Measurements from ENCODE around the gene MYF6. TPM values are rescaled to one million over a fixed set of nuclear protein-coding genes. Genes with fewer than 3 reads are reported as not detected.

Gene MYF6
- total RNA-seq, 2 experiments from 2014 or later: not detected

DNA sequence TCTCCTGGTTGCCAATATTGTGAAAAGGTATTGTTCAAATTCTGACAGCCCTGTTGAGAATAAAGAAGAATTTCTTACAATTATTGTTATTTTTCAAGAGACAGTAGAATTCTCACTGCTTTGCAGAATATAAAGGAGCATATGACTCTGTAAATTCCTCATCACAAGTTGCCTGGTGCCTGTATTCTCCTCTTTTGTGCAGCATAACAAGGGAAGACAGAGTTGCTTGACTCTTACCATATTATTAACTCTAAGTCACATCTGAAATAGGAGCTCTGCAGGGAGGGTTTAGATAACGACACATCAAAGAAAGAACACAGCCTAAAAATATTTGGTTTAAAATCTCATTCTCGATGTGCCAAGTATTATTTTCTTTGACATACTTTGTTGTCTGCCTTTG, 40.4 kb downstream of the MYF6 start:
- Histone ChIP-seq H3K9me3 (ENCODE audit: control insufficient read depth in 1 of 2, insufficient read depth in 1 of 2, low read length in 2 of 2) (peaks cover 0 to 3% of the 10 kb centered on the region in 2 experiments), H3K4me3 (ENCODE audit: low read length) (no peak overlapping the region), H3K36me3 (ENCODE audit: insufficient read depth, low read length) (no peaks in the 10 kb centered on the region), H3K27me3 (ENCODE audit: control insufficient read depth in 1 of 2, insufficient read depth in 2 of 2, low read length in 2 of 2) (no peaks in the 10 kb centered on the region), H3K27ac (ENCODE audit: low read depth in 1 of 2, low read length in 2 of 2) (no peak overlapping the region), H3K4me1 (ENCODE audit: insufficient read depth, low read length) (no peaks in the 10 kb centered on the region)
- no peaks in the 10 kb centered on the region for H3K4me1 Mint-ChIP-seq (ENCODE audit: low read depth)
- ChIA-PET CTCF (no interaction called here), POLR2A (no interaction called here)
- peaks cover 2% of the 10 kb centered on the region for H3K9me3 Mint-ChIP-seq
- intact Hi-C loops (cut with DNase I, micrococcal nuclease): no loop called here
- H3K36me3 Mint-ChIP-seq (ENCODE audit: low read depth): no peaks in the 10 kb centered on the region
- no peak for DNase-seq
- TF ChIP-seq, protein P1, sequence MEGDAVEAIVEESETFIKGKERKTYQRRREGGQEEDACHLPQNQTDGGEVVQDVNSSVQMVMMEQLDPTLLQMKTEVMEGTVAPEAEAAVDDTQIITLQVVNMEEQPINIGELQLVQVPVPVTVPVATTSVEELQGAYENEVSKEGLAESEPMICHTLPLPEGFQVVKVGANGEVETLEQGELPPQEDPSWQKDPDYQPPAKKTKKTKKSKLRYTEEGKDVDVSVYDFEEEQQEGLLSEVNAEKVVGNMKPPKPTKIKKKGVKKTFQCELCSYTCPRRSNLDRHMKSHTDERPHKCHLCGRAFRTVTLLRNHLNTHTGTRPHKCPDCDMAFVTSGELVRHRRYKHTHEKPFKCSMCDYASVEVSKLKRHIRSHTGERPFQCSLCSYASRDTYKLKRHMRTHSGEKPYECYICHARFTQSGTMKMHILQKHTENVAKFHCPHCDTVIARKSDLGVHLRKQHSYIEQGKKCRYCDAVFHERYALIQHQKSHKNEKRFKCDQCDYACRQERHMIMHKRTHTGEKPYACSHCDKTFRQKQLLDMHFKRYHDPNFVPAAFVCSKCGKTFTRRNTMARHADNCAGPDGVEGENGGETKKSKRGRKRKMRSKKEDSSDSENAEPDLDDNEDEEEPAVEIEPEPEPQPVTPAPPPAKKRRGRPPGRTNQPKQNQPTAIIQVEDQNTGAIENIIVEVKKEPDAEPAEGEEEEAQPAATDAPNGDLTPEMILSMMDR (IDR thresholded peaks at IDR 0.05): no peak
- H3K4me3 Mint-ChIP-seq: no peak overlapping the region
- no peaks in the 10 kb centered on the region for H3K27me3 Mint-ChIP-seq
- ATAC-seq (ENCODE audit: poor library complexity): no peak
- H3K27ac Mint-ChIP-seq: no peak overlapping the region

DNA sequence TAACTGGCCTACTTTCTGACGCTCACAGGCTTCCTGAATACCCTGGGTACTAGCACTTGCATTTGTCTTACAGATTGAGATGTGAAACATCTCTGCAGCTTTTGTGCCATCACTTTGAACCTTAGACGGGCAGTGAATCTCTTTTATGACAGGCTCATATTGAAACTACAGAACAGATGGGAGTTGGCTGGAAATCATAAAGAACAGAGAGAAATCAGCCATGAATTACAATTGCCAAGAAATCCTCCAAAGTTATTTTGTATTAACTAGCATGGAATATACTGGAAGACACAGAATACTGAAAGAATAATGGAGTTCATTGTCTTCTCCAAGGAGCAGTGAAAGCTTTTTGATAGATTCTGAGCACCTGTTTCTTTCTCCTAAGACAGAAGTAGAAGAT, 42.0 kb downstream of the MYF6 start:
- DNase-seq (no peak), ATAC-seq (ENCODE audit: poor library complexity) (no peak)
- H3K36me3 Mint-ChIP-seq (ENCODE audit: low read depth): no peaks in the 10 kb centered on the region
- intact Hi-C loops (cut with DNase I, micrococcal nuclease): no loop called here
- Histone ChIP-seq H3K4me1 (ENCODE audit: insufficient read depth, low read length) (no peaks in the 10 kb centered on the region), H3K9me3 (ENCODE audit: control insufficient read depth in 1 of 2, insufficient read depth in 1 of 2, low read length in 2 of 2) (no peaks in the 10 kb centered on the region), H3K36me3 (ENCODE audit: insufficient read depth, low read length) (no peaks in the 10 kb centered on the region), H3K4me3 (ENCODE audit: low read length) (no peak overlapping the region), H3K27ac (ENCODE audit: low read depth in 1 of 2, low read length in 2 of 2) (no peak overlapping the region), H3K27me3 (ENCODE audit: control insufficient read depth in 1 of 2, insufficient read depth in 2 of 2, low read length in 2 of 2) (no peaks in the 10 kb centered on the region)
- no peak overlapping the region for H3K27ac Mint-ChIP-seq
- TF ChIP-seq, protein P1 (IDR thresholded peaks at IDR 0.05): no peak
- POLR2A ChIA-PET: no interaction called here
- H3K27me3 Mint-ChIP-seq: no peaks in the 10 kb centered on the region
- H3K9me3 Mint-ChIP-seq: peaks cover 2% of the 10 kb centered on the region
- CTCF ChIA-PET: no interaction called here
- H3K4me1 Mint-ChIP-seq (ENCODE audit: low read depth): no peaks in the 10 kb centered on the region
- H3K4me3 Mint-ChIP-seq: no peak overlapping the region

DNA sequence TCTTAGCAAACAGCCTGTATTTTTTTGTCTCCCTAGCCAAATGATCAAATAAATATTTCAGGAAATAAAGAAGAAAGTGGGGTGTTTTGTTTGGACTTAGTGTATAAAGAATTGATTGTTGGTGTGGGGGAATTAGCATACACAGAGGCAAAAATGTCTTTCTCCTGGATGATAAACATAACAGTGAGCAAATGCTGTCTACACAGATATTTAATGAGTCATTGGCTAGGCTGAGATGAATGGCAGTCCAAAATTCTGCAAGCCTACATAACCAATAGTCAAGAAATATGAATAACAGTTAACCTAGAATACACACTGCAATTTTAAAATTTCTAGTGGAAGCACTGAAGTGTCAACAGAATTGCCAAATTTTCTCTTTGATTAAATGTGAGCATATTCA, 45.0 kb downstream of the MYF6 start:
- Histone ChIP-seq H3K27me3 (ENCODE audit: control insufficient read depth in 1 of 2, insufficient read depth in 2 of 2, low read length in 2 of 2) (no peaks in the 10 kb centered on the region), H3K9me3 (ENCODE audit: control insufficient read depth in 1 of 2, insufficient read depth in 1 of 2, low read length in 2 of 2) (no peaks in the 10 kb centered on the region), H3K4me1 (ENCODE audit: insufficient read depth, low read length) (no peaks in the 10 kb centered on the region), H3K4me3 (ENCODE audit: low read length) (no peak overlapping the region), H3K36me3 (ENCODE audit: insufficient read depth, low read length) (no peaks in the 10 kb centered on the region), H3K27ac (ENCODE audit: low read depth in 1 of 2, low read length in 2 of 2) (no peak overlapping the region)
- Mint-ChIP-seq H3K36me3 (ENCODE audit: low read depth) (no peaks in the 10 kb centered on the region), H3K27ac (no peak overlapping the region), H3K4me3 (no peak overlapping the region), H3K9me3 (peaks cover 2% of the 10 kb centered on the region), H3K27me3 (no peaks in the 10 kb centered on the region), H3K4me1 (ENCODE audit: low read depth) (no peaks in the 10 kb centered on the region)
- ATAC-seq (ENCODE audit: poor library complexity) (no peak), DNase-seq (no peak)
- POLR2A ChIA-PET: no interaction called here
- TF ChIP-seq, protein P1 (IDR thresholded peaks at IDR 0.05): no peak
- CTCF ChIA-PET: no interaction called here
- intact Hi-C loops (cut with DNase I, micrococcal nuclease): no loop called here
